ENCODE measurements around the gene RREB1. TPM values are rescaled to one million over a fixed set of nuclear protein-coding genes. Genes with fewer than 3 reads are reported as not detected.

The RREB1 gene
- total RNA-seq, 4 donors from 2014 or later, result 73.9 to 214 (median 107) TPM

DNA sequence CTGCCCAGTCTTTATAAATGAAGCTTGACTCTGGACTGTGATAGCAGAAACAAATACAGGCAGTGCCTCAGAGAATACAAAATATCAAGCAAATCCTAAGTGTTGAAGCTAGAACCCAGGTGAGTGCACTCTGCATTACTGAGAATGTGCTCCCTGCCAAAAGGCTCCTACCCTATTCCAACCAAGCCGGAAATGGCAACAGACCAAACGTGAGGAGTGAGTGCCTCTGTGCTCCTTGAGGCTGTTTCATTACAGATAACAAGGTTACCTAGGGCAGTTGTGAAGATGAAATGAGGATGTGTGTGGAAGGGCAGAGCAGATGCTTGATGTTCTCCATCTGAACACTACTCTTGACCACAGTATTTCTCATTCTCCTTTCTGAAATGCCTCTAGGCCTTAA, 175.9 kb downstream of the RREB1 start:
- Histone ChIP-seq H3K9me3 (no peaks in the 10 kb centered on the region), H3K27me3 (no peaks in the 10 kb centered on the region), H3K27ac (no peak overlapping the region), H3K4me1 (no peaks in the 10 kb centered on the region), H3K36me3 (peaks cover 0 to 19% (median 9%) of the 10 kb centered on the region in 4 donors), H3K4me3 (no peak overlapping the region)
- in situ Hi-C loops (cut with MboI; ENCODE audit: low pct_ligation_motif_present in 1 of 4, low pct_unique_long_range_greater_than_20kb in 1 of 4, low sequenced_read_pairs in 3 of 4) (loop anchor here in 3 of 4 donors (5.0 to 25.0 kb wide), 3 partner anchors 104 to 329 kb away; partner anchors contain the start of genes CAGE1 (in 1 of the 3) and RIOK1 (in 1 of the 3)), intact Hi-C loops (cut with DNase I; ENCODE audit: low total_unique reads) (no loop called here)
- no peak for DNase-seq
- TF ChIP-seq POLR2AphosphoS5 (IDR thresholded peaks at IDR 0.05), result no peak
- no peak for TF ChIP-seq POLR2A (IDR thresholded peaks at IDR 0.05)
- TF ChIP-seq, protein P1, sequence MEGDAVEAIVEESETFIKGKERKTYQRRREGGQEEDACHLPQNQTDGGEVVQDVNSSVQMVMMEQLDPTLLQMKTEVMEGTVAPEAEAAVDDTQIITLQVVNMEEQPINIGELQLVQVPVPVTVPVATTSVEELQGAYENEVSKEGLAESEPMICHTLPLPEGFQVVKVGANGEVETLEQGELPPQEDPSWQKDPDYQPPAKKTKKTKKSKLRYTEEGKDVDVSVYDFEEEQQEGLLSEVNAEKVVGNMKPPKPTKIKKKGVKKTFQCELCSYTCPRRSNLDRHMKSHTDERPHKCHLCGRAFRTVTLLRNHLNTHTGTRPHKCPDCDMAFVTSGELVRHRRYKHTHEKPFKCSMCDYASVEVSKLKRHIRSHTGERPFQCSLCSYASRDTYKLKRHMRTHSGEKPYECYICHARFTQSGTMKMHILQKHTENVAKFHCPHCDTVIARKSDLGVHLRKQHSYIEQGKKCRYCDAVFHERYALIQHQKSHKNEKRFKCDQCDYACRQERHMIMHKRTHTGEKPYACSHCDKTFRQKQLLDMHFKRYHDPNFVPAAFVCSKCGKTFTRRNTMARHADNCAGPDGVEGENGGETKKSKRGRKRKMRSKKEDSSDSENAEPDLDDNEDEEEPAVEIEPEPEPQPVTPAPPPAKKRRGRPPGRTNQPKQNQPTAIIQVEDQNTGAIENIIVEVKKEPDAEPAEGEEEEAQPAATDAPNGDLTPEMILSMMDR (IDR thresholded peaks at IDR 0.05), result no peak
- no peak for TF ChIP-seq EP300 (IDR thresholded peaks at IDR 0.05; ENCODE audit: low read depth)
- WGBS, 2 donors (ENCODE audit: low coverage in 1 of 2), result 75 to 97% methylated on average over 2 of the region's 2 CpGs

DNA sequence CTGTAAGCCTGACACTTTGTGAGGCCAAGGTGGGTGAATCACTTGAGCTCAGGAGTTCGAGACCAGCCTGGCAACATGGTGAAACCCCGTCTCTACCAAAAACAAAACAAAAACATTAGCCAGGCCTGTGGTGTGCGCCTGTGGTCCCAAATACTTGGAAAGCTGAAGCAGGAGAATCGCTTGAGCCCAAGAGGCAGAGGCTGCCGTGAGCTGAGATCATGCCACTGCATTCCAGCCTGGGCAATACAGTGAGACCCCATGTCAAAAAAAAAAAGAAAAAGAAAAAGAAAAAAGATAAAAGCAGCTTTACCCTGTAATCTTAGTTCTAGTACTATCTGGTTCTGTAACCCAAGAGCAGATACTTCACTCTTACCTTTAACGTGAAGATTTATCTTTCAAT, 177.7 kb downstream of the RREB1 start:
- H3K27ac ChIP-seq, result no peak overlapping the region
- in situ Hi-C loops (cut with MboI; ENCODE audit: low pct_ligation_motif_present in 1 of 4, low pct_unique_long_range_greater_than_20kb in 1 of 4, low sequenced_read_pairs in 3 of 4) (loop anchor here in 2 of 4 donors (25.0 kb wide), 2 partner anchors 102 to 127 kb away; partner anchors contain the start of genes CAGE1 (in 1 of the 2) and RIOK1 (in 1 of the 2)), intact Hi-C loops (cut with DNase I; ENCODE audit: low total_unique reads) (no loop called here)
- no peaks in the 10 kb centered on the region for H3K4me1 ChIP-seq
- TF ChIP-seq POLR2A (IDR thresholded peaks at IDR 0.05), result no peak
- TF ChIP-seq POLR2AphosphoS5 (IDR thresholded peaks at IDR 0.05), result no peak
- no peak for TF ChIP-seq EP300 (IDR thresholded peaks at IDR 0.05; ENCODE audit: low read depth)
- TF ChIP-seq, protein P1 (IDR thresholded peaks at IDR 0.05), result no peak
- no peaks in the 10 kb centered on the region for H3K27me3 ChIP-seq
- H3K36me3 ChIP-seq, result peaks cover 0 to 25% (median 11%) of the 10 kb centered on the region in 4 donors
- H3K4me3 ChIP-seq, result no peak overlapping the region
- 93 to 94% methylated on average over 6 of the region's 6 CpGs for WGBS, 2 donors (ENCODE audit: low coverage in 1 of 2)
- H3K9me3 ChIP-seq, result no peaks in the 10 kb centered on the region
- no peak for DNase-seq

DNA sequence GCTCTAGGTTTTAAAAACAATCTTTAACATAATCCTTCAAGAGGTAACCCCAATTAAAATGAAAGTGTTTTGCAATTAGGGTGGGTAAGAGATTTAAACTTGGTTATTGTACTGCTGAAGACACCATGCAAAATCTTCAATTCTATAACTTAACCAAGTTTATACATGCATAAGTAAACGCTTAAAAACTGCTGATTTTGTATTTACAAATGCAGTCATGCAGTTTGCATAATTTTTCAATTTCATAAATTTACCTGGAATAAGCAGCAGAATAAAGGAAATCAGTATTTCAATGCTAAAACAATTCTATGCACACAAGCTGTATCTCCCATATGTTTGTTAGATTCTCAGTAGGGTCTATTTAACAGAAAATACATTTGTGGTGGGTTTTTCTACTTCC, 182.3 kb downstream of the RREB1 start:
- Histone ChIP-seq H3K9me3 (no peaks in the 10 kb centered on the region), H3K27ac (no peak overlapping the region), H3K27me3 (no peaks in the 10 kb centered on the region), H3K4me1 (no peaks in the 10 kb centered on the region), H3K36me3 (peaks cover 0 to 52% (median 22%) of the 10 kb centered on the region in 4 donors), H3K4me3 (no peak overlapping the region)
- DNase-seq, result no peak
- intact Hi-C loops (cut with DNase I; ENCODE audit: low total_unique reads), result no loop called here
- WGBS, 2 donors (ENCODE audit: low coverage in 1 of 2), result 67 to 85% methylated on average over 1 of the region's 1 CpG
- in situ Hi-C loops (cut with MboI; ENCODE audit: low pct_ligation_motif_present in 1 of 4, low pct_unique_long_range_greater_than_20kb in 1 of 4, low sequenced_read_pairs in 3 of 4), result loop anchor here in 2 of 4 donors (25.0 kb wide), 2 partner anchors 97 to 122 kb away; partner anchors contain the start of genes CAGE1 (in 1 of the 2) and RIOK1 (in 1 of the 2)
- TF ChIP-seq POLR2A (IDR thresholded peaks at IDR 0.05), result no peak

DNA sequence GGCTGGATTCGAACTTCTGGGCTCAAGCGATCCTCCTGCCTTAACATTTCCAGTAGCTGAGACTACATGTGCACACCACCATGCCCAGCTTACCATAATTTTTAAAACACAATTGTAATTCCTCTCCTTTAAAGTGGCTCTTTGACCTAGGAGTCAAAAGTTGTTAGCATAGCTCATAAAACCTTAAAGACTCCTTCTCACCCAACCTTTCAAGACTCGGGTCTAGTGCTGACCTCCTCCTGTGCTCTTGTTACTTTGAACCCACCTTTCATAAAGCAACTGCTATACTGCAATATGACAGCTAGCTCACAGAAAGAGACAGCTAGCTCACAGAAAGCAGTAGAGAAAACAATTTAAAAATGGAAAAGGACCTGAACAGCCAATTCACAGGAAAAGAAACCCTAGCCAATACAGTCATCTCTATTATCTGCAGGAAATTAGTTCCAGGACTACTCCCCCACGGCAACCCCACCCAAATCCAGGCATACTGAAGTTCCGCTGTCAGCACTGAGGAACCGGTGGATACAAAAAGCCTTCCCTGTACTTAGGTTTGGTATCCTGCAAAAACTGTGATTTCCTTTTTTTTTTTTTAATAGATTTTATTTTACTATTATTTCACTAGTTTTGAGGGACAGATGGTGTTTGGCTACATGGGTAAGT, 185.0 kb downstream of the RREB1 start:
- Histone ChIP-seq H3K27ac (no peak overlapping the region), H3K36me3 (peaks cover 0 to 68% (median 29%) of the 10 kb centered on the region in 4 donors), H3K9me3 (no peaks in the 10 kb centered on the region), H3K4me3 (no peak overlapping the region), H3K4me1 (no peaks in the 10 kb centered on the region), H3K27me3 (no peaks in the 10 kb centered on the region)
- DNase-seq, result no peak
- WGBS, 2 donors (ENCODE audit: low coverage in 1 of 2), result 86 to 90% methylated on average over 5 to 6 of the region's 6 CpGs
- intact Hi-C loops (cut with DNase I; ENCODE audit: low total_unique reads), result no loop called here
- TF ChIP-seq POLR2AphosphoS5 (IDR thresholded peaks at IDR 0.05), result no peak
- no peak for TF ChIP-seq EP300 (IDR thresholded peaks at IDR 0.05; ENCODE audit: low read depth)
- TF ChIP-seq POLR2A (IDR thresholded peaks at IDR 0.05), result no peak
- in situ Hi-C loops (cut with MboI; ENCODE audit: low pct_ligation_motif_present in 1 of 4, low pct_unique_long_range_greater_than_20kb in 1 of 4, low sequenced_read_pairs in 3 of 4), result loop anchor here in 2 of 4 donors (25.0 kb wide), 2 partner anchors 95 to 120 kb away; partner anchors contain the start of genes CAGE1 (in 1 of the 2) and RIOK1 (in 1 of the 2)

DNA sequence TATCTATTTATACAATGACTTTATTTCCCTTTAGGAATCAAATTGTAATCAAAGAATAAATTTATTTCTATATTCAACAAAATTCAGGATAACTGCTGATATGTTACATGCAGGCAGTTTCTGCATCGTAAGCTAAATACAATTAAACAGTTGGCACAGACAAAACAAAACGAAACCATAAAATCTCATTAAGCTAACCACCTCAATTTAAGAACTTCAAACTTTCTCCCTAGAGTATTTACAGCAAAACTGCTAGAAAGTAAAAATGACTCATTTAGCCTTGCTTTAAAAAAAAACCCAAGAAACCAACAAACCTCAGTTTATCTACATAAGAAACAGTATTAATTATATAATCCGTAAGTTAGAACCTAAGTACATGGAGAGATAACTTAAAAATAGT, 188.2 kb downstream of the RREB1 start:
- Histone ChIP-seq H3K9me3 (no peaks in the 10 kb centered on the region), H3K36me3 (peaks cover 0 to 82% (median 33%) of the 10 kb centered on the region in 4 donors), H3K27me3 (no peaks in the 10 kb centered on the region), H3K4me3 (no peak overlapping the region), H3K27ac (no peak overlapping the region), H3K4me1 (no peaks in the 10 kb centered on the region)
- no peak for DNase-seq
- intact Hi-C loops (cut with DNase I; ENCODE audit: low total_unique reads), result no loop called here
- in situ Hi-C loops (cut with MboI; ENCODE audit: low pct_ligation_motif_present in 1 of 4, low pct_unique_long_range_greater_than_20kb in 1 of 4, low sequenced_read_pairs in 3 of 4), result loop anchor here in 2 of 4 donors (25.0 kb wide), 2 partner anchors 91 to 116 kb away; partner anchors contain the start of genes CAGE1 (in 1 of the 2) and RIOK1 (in 1 of the 2)
- 65 to 91% methylated on average over 3 of the region's 3 CpGs for WGBS, 2 donors (ENCODE audit: low coverage in 1 of 2)
- TF ChIP-seq POLR2A (IDR thresholded peaks at IDR 0.05), result no peak
- no peak for TF ChIP-seq EP300 (IDR thresholded peaks at IDR 0.05; ENCODE audit: low read depth)
- TF ChIP-seq, protein P1 (IDR thresholded peaks at IDR 0.05), result no peak
- no peak for TF ChIP-seq POLR2AphosphoS5 (IDR thresholded peaks at IDR 0.05)

All from transverse colon (tissue), 4 donors.